ENCODE results near the gene RBM33.

The RBM33 gene

DNA sequence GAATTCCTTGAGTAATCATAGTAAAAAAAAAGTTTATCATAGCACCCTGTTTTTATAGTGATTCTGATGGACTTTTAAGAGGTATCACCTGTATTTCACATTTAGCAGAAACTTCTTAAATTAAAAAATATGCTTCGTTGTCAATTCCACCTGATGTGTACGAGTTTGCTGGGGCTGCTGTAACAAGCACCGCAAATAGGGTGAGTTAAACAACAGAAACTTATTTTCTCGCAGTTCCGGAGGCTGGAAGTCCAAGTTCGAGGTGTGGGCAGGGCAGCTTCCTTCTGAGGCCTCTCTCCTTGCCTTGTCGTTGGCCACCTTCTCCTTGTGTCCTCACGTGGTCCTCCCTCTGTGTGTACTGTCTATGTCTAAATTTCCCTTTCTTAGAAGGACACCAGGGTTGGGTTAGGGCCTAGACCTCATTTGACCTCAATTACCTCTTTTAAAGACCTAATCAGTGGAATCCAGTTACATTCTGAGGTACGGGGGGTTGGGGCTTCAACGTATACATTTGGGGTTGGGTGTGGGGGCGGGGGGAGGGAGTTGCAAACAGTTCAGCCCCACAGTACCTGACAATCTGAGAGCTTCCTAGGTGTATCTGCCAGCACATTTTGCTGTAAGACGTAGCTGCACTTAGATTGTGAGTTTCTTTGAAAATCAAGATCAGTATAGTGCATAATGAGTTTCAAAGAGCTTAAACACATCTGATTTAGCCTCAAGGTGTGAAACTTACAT lies 72.7 kb downstream of the RBM33 start:
- H3K27ac ChIP-seq: peak overlapping the region; percentile 8; the same call in 1 of the 2 replicates
- TF ChIP-seq, protein P1, sequence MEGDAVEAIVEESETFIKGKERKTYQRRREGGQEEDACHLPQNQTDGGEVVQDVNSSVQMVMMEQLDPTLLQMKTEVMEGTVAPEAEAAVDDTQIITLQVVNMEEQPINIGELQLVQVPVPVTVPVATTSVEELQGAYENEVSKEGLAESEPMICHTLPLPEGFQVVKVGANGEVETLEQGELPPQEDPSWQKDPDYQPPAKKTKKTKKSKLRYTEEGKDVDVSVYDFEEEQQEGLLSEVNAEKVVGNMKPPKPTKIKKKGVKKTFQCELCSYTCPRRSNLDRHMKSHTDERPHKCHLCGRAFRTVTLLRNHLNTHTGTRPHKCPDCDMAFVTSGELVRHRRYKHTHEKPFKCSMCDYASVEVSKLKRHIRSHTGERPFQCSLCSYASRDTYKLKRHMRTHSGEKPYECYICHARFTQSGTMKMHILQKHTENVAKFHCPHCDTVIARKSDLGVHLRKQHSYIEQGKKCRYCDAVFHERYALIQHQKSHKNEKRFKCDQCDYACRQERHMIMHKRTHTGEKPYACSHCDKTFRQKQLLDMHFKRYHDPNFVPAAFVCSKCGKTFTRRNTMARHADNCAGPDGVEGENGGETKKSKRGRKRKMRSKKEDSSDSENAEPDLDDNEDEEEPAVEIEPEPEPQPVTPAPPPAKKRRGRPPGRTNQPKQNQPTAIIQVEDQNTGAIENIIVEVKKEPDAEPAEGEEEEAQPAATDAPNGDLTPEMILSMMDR (conservative IDR thresholded peaks at IDR 0.05): no peak

DNA sequence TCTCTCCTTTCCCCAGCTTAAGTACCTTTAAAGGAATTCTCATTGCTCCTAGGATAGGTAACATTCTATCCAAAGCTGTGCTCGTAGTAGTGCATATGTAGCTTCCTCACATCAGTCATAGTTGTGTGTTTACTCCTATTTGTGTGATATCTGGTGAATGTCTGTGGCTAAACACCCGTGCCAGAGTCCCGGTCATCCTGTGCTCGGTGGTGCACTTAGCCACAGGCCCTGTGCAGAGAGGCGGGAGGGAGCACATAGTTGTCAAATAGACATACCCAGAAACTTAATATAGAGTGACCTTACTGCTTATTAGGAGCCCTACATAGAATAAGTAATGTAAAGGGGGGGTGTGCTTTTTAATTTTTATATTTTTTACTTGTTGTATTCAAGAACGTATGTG lies 76.6 kb downstream of the RBM33 start:
- TF ChIP-seq, protein P1 (conservative IDR thresholded peaks at IDR 0.05): no peak
- no peak overlapping the region for H3K27ac ChIP-seq

DNA sequence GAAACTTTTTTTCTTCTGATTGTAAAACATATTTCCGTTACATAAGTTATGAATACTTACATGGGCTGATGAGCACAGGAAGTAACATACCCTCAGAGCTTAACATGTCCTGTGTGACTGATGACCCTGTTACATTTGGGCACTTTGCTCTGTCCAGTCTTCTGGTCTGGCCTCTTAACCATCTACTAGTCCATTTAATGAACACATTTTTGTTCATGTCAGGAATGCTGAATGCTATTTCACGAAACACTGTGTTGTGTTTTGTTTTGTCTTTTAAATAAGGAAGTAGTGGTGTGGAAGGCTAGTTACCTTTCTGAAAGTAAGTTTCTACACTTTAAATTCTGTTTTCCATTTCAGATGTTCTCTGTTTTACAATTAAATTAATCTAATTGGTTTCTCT lies 77.7 kb downstream of the RBM33 start:
- H3K27ac ChIP-seq: no peak overlapping the region
- TF ChIP-seq, protein P1 (conservative IDR thresholded peaks at IDR 0.05): no peak

DNA sequence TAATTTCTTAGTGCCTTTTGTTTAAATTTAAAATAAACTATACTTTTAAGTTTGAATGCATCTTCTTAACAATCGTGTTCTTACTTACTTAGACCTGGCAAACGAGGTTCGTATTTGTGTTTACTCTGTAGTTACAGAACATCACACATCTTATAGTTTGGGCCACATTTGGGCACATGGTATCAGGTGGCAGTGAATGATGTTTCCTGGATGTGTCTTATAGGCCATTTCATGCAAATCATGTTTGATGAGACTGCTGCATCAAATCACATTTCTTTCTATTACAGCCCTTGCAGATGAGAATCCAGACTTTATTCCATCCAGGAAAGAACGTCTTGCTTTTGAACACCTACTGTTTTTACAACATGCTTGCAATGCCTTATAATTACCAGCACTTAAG lies 78.5 kb downstream of the RBM33 start:
- TF ChIP-seq, protein P1 (conservative IDR thresholded peaks at IDR 0.05): no peak
- H3K27ac ChIP-seq: no peak overlapping the region

DNA sequence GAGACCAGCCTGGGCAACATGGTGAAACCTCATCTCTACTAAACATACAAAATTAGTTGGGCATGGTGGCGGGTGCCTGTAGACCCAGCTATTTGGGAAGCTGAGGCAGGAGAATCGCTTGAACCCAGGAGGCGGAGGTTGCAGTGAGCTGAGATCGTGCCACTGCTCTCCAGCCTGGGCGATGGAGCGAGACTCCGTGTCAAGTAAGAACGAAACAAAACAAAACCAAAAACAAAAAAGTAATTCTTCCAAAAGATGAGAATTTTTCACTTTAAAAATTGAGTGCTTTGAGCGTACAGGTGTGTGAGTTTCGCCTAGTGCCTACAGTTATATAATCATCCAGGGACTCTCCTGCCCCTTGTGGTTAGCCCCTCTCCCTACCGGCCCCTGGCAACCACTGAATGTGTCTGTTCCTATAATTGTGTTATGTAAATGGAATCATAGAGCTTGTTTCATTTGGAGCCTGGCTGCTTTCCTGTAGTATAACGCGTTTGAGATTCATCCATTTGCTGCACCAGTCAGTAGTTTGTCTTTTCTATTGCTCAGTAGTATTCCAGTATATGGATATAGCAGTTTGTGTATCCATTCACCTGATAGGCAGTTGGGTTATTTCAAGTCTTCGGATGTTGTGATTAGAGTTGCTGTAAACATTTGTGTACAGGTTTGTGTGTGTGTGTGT lies 80.0 kb downstream of the RBM33 start:
- no peak overlapping the region for H3K27ac ChIP-seq
- TF ChIP-seq, protein P1 (conservative IDR thresholded peaks at IDR 0.05): peak; percentile 27

DNA sequence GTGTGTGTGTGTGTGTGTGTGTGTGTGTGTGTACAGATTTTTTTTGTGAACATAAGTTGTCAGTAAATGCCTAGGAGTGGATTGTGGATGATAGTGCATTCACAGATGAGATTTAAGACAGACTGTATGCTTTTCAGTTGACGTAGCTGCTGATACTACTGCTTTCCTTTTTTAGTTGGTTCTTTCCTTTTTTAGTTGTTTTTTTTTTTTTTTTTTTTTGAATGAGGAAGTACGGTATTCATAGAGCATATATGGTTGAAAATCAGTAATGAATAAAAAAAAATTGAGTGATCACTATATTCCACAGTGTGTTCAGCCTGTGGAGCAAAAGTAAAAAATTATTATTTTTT lies 80.5 kb downstream of the RBM33 start:
- H3K27ac ChIP-seq: no peak overlapping the region
- TF ChIP-seq, protein P1 (conservative IDR thresholded peaks at IDR 0.05): no peak

DNA sequence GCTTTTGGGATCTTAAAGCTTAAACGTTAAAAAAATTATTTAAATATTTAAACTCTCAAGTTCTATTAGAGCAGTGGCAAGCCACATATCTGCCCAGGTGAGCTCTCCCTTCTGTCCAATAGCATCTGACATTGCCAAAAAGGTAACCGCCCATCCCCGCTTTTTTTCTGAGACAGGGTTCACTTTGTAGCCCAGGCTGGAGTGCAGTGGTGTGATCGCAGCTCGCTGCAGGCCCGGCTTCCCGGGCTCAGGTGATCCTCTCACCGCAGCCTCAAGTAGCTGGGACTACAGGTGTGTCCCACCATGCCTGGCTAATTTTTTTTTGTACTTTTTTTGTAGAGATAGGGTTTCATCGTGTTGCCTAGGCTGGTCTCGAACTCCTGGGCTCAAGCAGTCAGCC lies 83.2 kb downstream of the RBM33 start:
- TF ChIP-seq, protein P1 (conservative IDR thresholded peaks at IDR 0.05): no peak
- H3K27ac ChIP-seq: peak overlapping the region; percentile 48; the same call in 1 of the 2 replicates
